WTC11 (cell line): ENCODE measurements around the gene MTM1.

Experiments used
- CBFB ChIP-seq: sonication (generic); formaldehyde crosslinking; IDR thresholded peaks from 2 replicates; pipeline ENCODE4 v1.8.1; 2022; ENCODE audit warnings: mild to moderate bottlenecking, low read depth, missing genetic modification reagents
- CTCF ChIP-seq: fragments of 200-600 bp; IDR thresholded peaks from 2 replicates; pipeline ENCODE4 v1.8.0; 2022; ENCODE audit warnings: antibody characterized with exemption
- E2F4 ChIP-seq: sonication (generic); formaldehyde crosslinking; IDR thresholded peaks from 2 replicates; pipeline ENCODE4 v1.8.1; 2022; ENCODE audit warnings: low read depth, mild to moderate bottlenecking, moderate library complexity, missing genetic modification reagents, borderline replicate concordance
- NR2C2 ChIP-seq: sonication (generic); formaldehyde crosslinking; IDR thresholded peaks from 2 replicates; pipeline ENCODE4 v1.8.0; 2022; ENCODE audit warnings: mild to moderate bottlenecking, missing genetic modification reagents
- SMAD4 ChIP-seq: sonication (generic); formaldehyde crosslinking; IDR thresholded peaks from 2 replicates; pipeline ENCODE4 v1.8.0; 2022; ENCODE audit warnings: mild to moderate bottlenecking, missing genetic modification reagents
- ZNF281 ChIP-seq: sonication (generic); formaldehyde crosslinking; IDR thresholded peaks from 2 replicates; pipeline ENCODE4 v1.8.0; 2023; ENCODE audit warnings: mild to moderate bottlenecking, missing genetic modification reagents

GRCh38 chrX:150582338-150582948, 14.0 kb downstream of the MTM1 start:
- TF ChIP-seq CTCF (no peak), NR2C2 (CRISPR knock-in tag) (no peak), CBFB (CRISPR knock-in tag) (no peak), ZNF281 (CRISPR knock-in tag) (no peak), E2F4 (CRISPR knock-in tag) (no peak), SMAD4 (CRISPR knock-in tag) (no peak)
